K562 (cell line): ENCODE data around the gene MYH11. TPM values are rescaled to one million over a fixed set of nuclear protein-coding genes. Genes with fewer than 3 reads are reported as not detected.

Experiments used
- ATAC-seq: fragments of 200-7000 bp; cut with Tn5 transposase; 3 replicates; pipeline ENCODE4 v1.9.1; 2020; ENCODE audit warnings: moderate library complexity
- BruUV-seq: library from RNA; stranded (reverse); fragments of 400-500 nt; replicated peaks from 2 replicates; lab custom pipeline; 2021; lab: Mats Ljungman, UMichigan
- CTCF ChIA-PET: fragments of 300-600 bp; formaldehyde crosslinking; extraction: SDS; loops from one replicate; lab custom pipeline; 2021; ENCODE audit warnings: low intra/inter-chr PET ratio; lab: Yijun Ruan, JAX
- POLR2A ChIA-PET: fragments of 300-600, 350-650 bp; sonication (Branson Sonifier 250); formaldehyde crosslinking; extraction: SDS; loops from one replicate; lab custom pipeline; 2021; ENCODE audit warnings: antibody characterized with exemption, inconsistent platforms; lab: Yijun Ruan, JAX
- DNase-seq, 4 experiments: peaks; one replicate each; pipeline versions ENCODE4 v3.0.0 to v3.0.0-alpha.2; 2011 to 2018; ENCODE audit warnings: low spot score in 3 of 4, mixed read lengths in 3 of 4; ENCODE audit errors: extremely low read depth in 1 of 4
- FAIRE-seq: peaks from 2 replicates; lab custom pipeline; 2011; peaks lifted over from hg19 to GRCh38; lab: Jason Lieb, UNC
- H2AFZ ChIP-seq: 2 replicates; pipeline ENCODE4 v1.6.0; 2011; ENCODE audit warnings: low read depth, low read length, control low read depth, inconsistent platforms
- H3K27ac ChIP-seq: fragments of 200-600 bp; 3 replicates; pipeline ENCODE4 v1.8.0; 2011; ENCODE audit warnings: low read depth, mild to moderate bottlenecking, control low read depth, inconsistent platforms, low read length, moderate library complexity, mixed read lengths; ENCODE audit errors: extremely low read depth
- H3K27me3 ChIP-seq, 2 experiments: fragments of 300-600 bp in 1 of 2; 2 replicates in 1 of 2; 3 replicates in 1 of 2; pipeline versions ENCODE4 v1.6.0 to v1.8.0; 2011; ENCODE audit warnings: inconsistent platforms in 2 of 2, low read length in 2 of 2, mild to moderate bottlenecking in 1 of 2, mixed read lengths in 1 of 2, moderate library complexity in 1 of 2; ENCODE audit not compliant: control insufficient read depth in 2 of 2, insufficient read depth in 2 of 2
- H3K36me3 ChIP-seq: fragments of 300-600 bp; 3 replicates; pipeline ENCODE4 v1.8.0; 2011; ENCODE audit warnings: mild to moderate bottlenecking, low read length, inconsistent platforms; ENCODE audit not compliant: control insufficient read depth, insufficient read depth
- H3K4me1 ChIP-seq, 2 experiments: fragments of 200-600 bp in 1 of 2; replicated peaks in 1 of 2; 2 replicates in 1 of 2; 3 replicates in 1 of 2; pipeline versions ENCODE4 v1.5.1 to v1.8.0; 2011; ENCODE audit warnings: inconsistent platforms in 2 of 2, low read length in 2 of 2, mild to moderate bottlenecking in 1 of 2, mixed read lengths in 1 of 2, moderate library complexity in 1 of 2; ENCODE audit not compliant: control insufficient read depth in 2 of 2, insufficient read depth in 2 of 2
- H3K4me2 ChIP-seq: 2 replicates; pipeline ENCODE4 v1.6.1; 2011; ENCODE audit warnings: low read length, control low read depth, inconsistent platforms, mixed read lengths; ENCODE audit not compliant: insufficient read depth
- H3K4me3 ChIP-seq: fragments of 200-600 bp; sonication (generic), shearing (Covaris generic); 2 replicates; pipeline ENCODE4 v1.5.1; 2016; ENCODE audit warnings: control low read depth, inconsistent platforms
- H3K79me2 ChIP-seq: fragments of 200-600 bp; 3 replicates; pipeline ENCODE4 v1.8.0; 2011; ENCODE audit warnings: low read length, inconsistent platforms; ENCODE audit not compliant: control insufficient read depth, insufficient read depth
- H3K9ac ChIP-seq, 2 experiments: 2 replicates each; pipeline versions ENCODE4 v1.6.0 to v1.6.1; 2011; ENCODE audit warnings: low read depth in 2 of 2, low read length in 2 of 2, control low read depth in 1 of 2, inconsistent platforms in 1 of 2, mild to moderate bottlenecking in 1 of 2, mixed read lengths in 1 of 2; ENCODE audit not compliant: insufficient read depth in 1 of 2
- H3K9me1 ChIP-seq: one replicate; pipeline ENCODE4 v1.6.0; 2011; ENCODE audit warnings: inconsistent platforms, mild to moderate bottlenecking, low read length, moderate library complexity; ENCODE audit not compliant: control insufficient read depth, insufficient read depth
- H3K9me3 ChIP-seq: replicated peaks from 2 replicates; pipeline ENCODE4 v1.5.1; 2011; ENCODE audit warnings: low read depth, low read length, inconsistent platforms; ENCODE audit not compliant: control insufficient read depth, insufficient read depth
- H4K20me1 ChIP-seq: replicated peaks from 2 replicates; pipeline ENCODE4 v1.6.1; 2011; ENCODE audit warnings: low read length, inconsistent platforms, mixed read lengths; ENCODE audit not compliant: control insufficient read depth, insufficient read depth
- ARNT ChIP-seq, 2 experiments: fragments of 450-650 bp; IDR thresholded peaks; 2 replicates each; pipeline ENCODE4 v1.6.1; 2016; ENCODE audit warnings: mild to moderate bottlenecking in 1 of 2
- HDGF ChIP-seq: fragments of 450-650 bp; IDR thresholded peaks from 2 replicates; pipeline ENCODE4 v1.6.1; 2016
- KLF1 ChIP-seq: fragments of 450-650 bp; IDR thresholded peaks from 2 replicates; pipeline ENCODE4 v1.6.1; 2016; ENCODE audit warnings: missing genetic modification characterization, missing compliant biosample characterization
- MCM3 ChIP-seq: fragments of 450-650 bp; IDR thresholded peaks from 2 replicates; pipeline ENCODE4 v1.6.1; 2016
- MCM5 ChIP-seq: fragments of 450-650 bp; IDR thresholded peaks from 2 replicates; pipeline ENCODE4 v1.6.1; 2016; ENCODE audit warnings: low read depth
- SIX5 ChIP-seq, 2 experiments: IDR thresholded peaks; 2 replicates each; pipeline ENCODE4 v1.6.1; 2011; ENCODE audit warnings: low read length in 2 of 2, borderline replicate concordance in 1 of 2, low read depth in 1 of 2, mild to moderate bottlenecking in 1 of 2, moderate library complexity in 1 of 2; ENCODE audit not compliant: insufficient read depth in 1 of 2
- ZNF512 ChIP-seq: IDR thresholded peaks from 2 replicates; pipeline ENCODE4 v1.6.1; 2016; ENCODE audit warnings: missing genetic modification characterization, missing compliant biosample characterization
- ZNF655 ChIP-seq: fragments of 250-450 bp; sonication (Bioruptor Pico); IDR thresholded peaks from 2 replicates; pipeline ENCODE4 v1.5.0; 2021
- ZNF668 ChIP-seq: fragments of 250-450 bp; sonication (Bioruptor Pico); IDR thresholded peaks from 2 replicates; pipeline ENCODE4 v1.8.0; 2022; ENCODE audit warnings: mild to moderate bottlenecking, inconsistent platforms
- WGBS: fragments of 100-300 bp; shearing (Covaris generic); methylation state at CpG from one replicate; pipeline ENCODE4 v1.1.6; 2016; ENCODE audit warnings: low coverage, mixed read lengths; ENCODE audit not compliant: insufficient coverage; ENCODE audit errors: missing lambda C conversion rate; 5-methylcytosine and 5-hydroxymethylcytosine counted together
- in situ Hi-C: fragments of 300-500 bp; cut with MboI; formaldehyde crosslinking; loops from 4 replicates; pipeline ENCODE4 v1.15.0; 2018; ENCODE audit warnings: inconsistent platforms, mixed read lengths
- intact Hi-C: fragments of 100-400 bp; cut with micrococcal nuclease; formaldehyde crosslinking; loops from 2 replicates; pipeline ENCODE4 v1.14.2; 2022
- polyA plus RNA-seq, 8 experiments: library from polyadenylated mRNA; depleted of rRNA in 4 of 8; stranded (reverse) in 5 of 8; unstranded in 3 of 8; fragments of >200 nt; fragmentation: Nextera tagmentation in 2 of 8; fragmentation: Illumina TruSeq in 1 of 8; extraction: Ambion mirVana in 2 of 8; extraction: Trizol in 1 of 8; gene quantifications; 2 replicates each; pipeline versions ENCODE4 v1.2.1 to v1.2.3, GENCODE V29; 2011 to 2014; ENCODE audit warnings: inconsistent platforms in 1 of 8, missing spikeins in 1 of 8
- total RNA-seq, 7 experiments: library from RNA; depleted of rRNA in 6 of 7; stranded (reverse); fragments of >200 nt in 6 of 7; fragmentation: Illumina TruSeq in 2 of 7; extraction: Trizol in 2 of 7; gene quantifications; 2 replicates each; pipeline versions ENCODE4 v1.2.1 to v1.2.3, GENCODE V29; 2011 to 2021; ENCODE audit warnings: low replicate concordance in 1 of 7
- TF ChIP-seq, protein P1 (sequence below): fragments of 450-650 bp; IDR thresholded peaks from 2 replicates; pipeline ENCODE4 v1.6.1; 2016
- TF ChIP-seq, protein P2 (sequence below): fragments of 250-450 bp; sonication (Bioruptor Pico); IDR thresholded peaks from 2 replicates; pipeline ENCODE4 v1.4.0; 2020
- TF ChIP-seq, protein P3 (sequence below): IDR thresholded peaks from 2 replicates; pipeline ENCODE4 v1.6.1; 2012; ENCODE audit warnings: low read depth, low read length, improper control_type of control experiment, borderline replicate concordance

The MYH11 gene
- total and polyA plus RNA-seq, 9 of the 15 experiments (the other 6 are each of a cell fraction or from before 2014, with no cell fraction given), result 0.05 to 0.47 (median 0.08) TPM; not detected in 5

GRCh38 chr16:15857724-15858560, 1.1 kb upstream of the MYH11 start:
- CTCF ChIA-PET, result no interaction called here
- no peak for FAIRE-seq
- no TSS peak for BruUV-seq
- H3K9me1 ChIP-seq, result no peaks in the 10 kb centered on the region
- H2AFZ ChIP-seq, result no peak overlapping the region
- H3K4me3 ChIP-seq, result no peak overlapping the region
- no peaks in the 10 kb centered on the region for H3K36me3 ChIP-seq
- intact Hi-C loops (no loop called here), in situ Hi-C loops (no loop called here)
- no peak for DNase-seq
- no peak overlapping the region for H3K4me2 ChIP-seq
- no peak overlapping the region for H3K27ac ChIP-seq
- no peaks in the 10 kb centered on the region for H3K9me3 ChIP-seq
- POLR2A ChIA-PET, result interaction anchor here (0.6 kb wide), 1 partner anchor 131 kb away, joined by 3 read pairs; no protein-coding TSS in a partner anchor
- no peaks in the 10 kb centered on the region for H4K20me1 ChIP-seq
- WGBS, result 6% methylated on average over 11 of the region's 55 CpGs
- no peak overlapping the region for H3K9ac ChIP-seq
- no peak for ATAC-seq
- H3K79me2 ChIP-seq, result no peaks in the 10 kb centered on the region
- peaks cover 0 to 13% of the 10 kb centered on the region in 2 experiments; a peak in 2 of 5 replicates for H3K4me1 ChIP-seq
- peaks cover 27 to 45% of the 10 kb centered on the region in 2 experiments for H3K27me3 ChIP-seq
- TF ChIP-seq ZNF512 (tag), result no peak
- TF ChIP-seq, protein P1, sequence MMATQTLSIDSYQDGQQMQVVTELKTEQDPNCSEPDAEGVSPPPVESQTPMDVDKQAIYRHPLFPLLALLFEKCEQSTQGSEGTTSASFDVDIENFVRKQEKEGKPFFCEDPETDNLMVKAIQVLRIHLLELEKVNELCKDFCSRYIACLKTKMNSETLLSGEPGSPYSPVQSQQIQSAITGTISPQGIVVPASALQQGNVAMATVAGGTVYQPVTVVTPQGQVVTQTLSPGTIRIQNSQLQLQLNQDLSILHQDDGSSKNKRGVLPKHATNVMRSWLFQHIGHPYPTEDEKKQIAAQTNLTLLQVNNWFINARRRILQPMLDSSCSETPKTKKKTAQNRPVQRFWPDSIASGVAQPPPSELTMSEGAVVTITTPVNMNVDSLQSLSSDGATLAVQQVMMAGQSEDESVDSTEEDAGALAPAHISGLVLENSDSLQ, result 0 out of 2 replicates have a peak, but pooled peaks have one; percentile 7
- no peak for TF ChIP-seq ARNT (IDR thresholded peaks at IDR 0.05)
- TF ChIP-seq SIX5 (IDR thresholded peaks at IDR 0.05; ENCODE audit: borderline replicate concordance in 1 of 2, insufficient read depth in 1 of 2, low read depth in 1 of 2, low read length in 2 of 2), result no peak
- no peak for TF ChIP-seq KLF1 (tag)
- TF ChIP-seq, protein P2, sequence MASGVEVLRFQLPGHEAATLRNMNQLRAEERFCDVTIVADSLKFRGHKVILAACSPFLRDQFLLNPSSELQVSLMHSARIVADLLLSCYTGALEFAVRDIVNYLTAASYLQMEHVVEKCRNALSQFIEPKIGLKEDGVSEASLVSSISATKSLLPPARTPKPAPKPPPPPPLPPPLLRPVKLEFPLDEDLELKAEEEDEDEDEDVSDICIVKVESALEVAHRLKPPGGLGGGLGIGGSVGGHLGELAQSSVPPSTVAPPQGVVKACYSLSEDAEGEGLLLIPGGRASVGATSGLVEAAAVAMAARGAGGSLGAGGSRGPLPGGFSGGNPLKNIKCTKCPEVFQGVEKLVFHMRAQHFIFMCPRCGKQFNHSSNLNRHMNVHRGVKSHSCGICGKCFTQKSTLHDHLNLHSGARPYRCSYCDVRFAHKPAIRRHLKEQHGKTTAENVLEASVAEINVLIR (CRISPR knock-in tag), result no peak
- no peak for TF ChIP-seq ZNF668 (CRISPR knock-in tag)
- TF ChIP-seq, protein P3, sequence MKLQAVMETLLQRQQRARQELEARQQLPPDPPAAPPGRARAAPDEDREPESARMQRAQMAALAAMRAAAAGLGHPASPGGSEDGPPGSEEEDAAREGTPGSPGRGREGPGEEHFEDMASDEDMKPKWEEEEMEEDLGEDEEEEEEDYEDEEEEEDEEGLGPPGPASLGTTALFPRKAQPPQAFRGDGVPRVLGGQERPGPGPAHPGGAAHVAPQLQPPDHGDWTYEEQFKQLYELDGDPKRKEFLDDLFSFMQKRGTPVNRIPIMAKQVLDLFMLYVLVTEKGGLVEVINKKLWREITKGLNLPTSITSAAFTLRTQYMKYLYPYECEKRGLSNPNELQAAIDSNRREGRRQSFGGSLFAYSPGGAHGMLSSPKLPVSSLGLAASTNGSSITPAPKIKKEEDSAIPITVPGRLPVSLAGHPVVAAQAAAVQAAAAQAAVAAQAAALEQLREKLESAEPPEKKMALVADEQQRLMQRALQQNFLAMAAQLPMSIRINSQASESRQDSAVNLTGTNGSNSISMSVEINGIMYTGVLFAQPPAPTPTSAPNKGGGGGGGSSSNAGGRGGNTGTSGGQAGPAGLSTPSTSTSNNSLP, result no peak
- TF ChIP-seq HDGF, result no peak
- 0 out of 2 replicates have a peak, but pooled peaks have one; percentile 45 for TF ChIP-seq MCM3
- no peak for TF ChIP-seq MCM5
- no peak for TF ChIP-seq ZNF655
